Measurements from ENCODE around the gene METRNL. TPM values are rescaled to one million over a fixed set of nuclear protein-coding genes. Genes with fewer than 3 reads are reported as not detected.
"Not testable (repeated sequence)": the region's sequence is repeated elsewhere in the genome, so short reads cannot be mapped to it uniquely, and the experiment has no call there.

Gene METRNL
- total RNA-seq, 1 donor = 72.7 TPM

DNA sequence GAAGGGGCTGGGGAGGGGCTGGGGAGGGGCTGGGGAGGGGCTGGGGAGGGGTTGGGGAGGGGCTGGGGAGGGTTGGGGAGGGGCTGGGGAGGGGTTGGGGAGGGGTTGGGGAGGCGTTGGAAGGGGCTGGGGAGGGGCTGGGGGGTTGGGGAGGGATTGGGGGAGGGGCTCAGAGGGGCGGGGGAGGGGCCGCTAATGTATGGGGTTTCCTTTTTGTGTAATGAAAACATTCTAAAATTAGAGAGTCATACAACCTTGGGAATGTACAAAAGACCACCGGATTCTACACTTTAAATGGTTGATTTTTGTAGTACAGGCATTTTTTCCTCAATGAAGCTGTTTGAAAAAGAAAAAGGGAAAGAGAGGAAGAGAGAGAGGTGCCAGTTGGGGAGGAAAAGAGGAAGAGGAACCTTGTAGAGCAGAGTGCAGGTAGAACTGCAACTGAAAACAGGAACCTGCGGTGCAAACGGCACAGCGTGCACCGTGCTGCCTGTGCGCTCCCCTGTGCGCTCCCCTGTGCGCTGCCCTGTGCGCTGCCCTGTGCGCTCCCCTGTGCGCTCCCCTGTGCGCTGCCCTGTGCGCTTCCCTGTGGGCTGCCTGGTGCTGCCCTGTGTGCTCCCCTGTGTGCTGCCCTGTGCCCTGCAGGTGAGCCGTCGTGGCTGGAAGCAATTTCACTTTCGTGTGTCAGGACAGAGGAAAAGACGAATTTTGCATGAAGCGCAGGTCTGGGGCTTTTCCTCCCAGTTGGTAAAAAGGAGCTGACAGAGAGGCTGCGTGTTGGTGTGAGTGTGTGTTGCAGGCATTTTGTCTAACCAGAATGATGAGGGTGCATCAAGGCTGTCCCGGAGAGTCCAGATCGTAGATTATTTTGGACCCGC lies 40.8 kb downstream of the METRNL start:
- H3K9me3 ChIP-seq (ENCODE audit: low read depth, low read length) = no peaks in the 10 kb centered on the region
- H3K27me3 ChIP-seq (ENCODE audit: insufficient read depth, low read length) = peaks cover 5% of the 10 kb centered on the region
- no peak overlapping the region for H3K4me3 ChIP-seq (ENCODE audit: low read length)
- peaks cover 56% of the 10 kb centered on the region for H3K4me1 ChIP-seq (ENCODE audit: insufficient read depth, low read length)

GRCh38 chr17:83121473-83121872 lies 42.1 kb downstream of the METRNL start:
- H3K27me3 ChIP-seq (ENCODE audit: insufficient read depth, low read length); H3K4me3 ChIP-seq (ENCODE audit: low read length); H3K9me3 ChIP-seq (ENCODE audit: low read depth, low read length): not testable (repeated sequence)
- peaks cover 68% of the 10 kb centered on the region for H3K4me1 ChIP-seq (ENCODE audit: insufficient read depth, low read length)

- H3K4me3 ChIP-seq (ENCODE audit: low read length) = no peak overlapping the region
- H3K9me3 ChIP-seq (ENCODE audit: low read depth, low read length) = no peaks in the 10 kb centered on the region
- H3K27me3 ChIP-seq (ENCODE audit: insufficient read depth, low read length) = peaks cover 5% of the 10 kb centered on the region
- H3K4me1 ChIP-seq (ENCODE audit: insufficient read depth, low read length) = peaks cover 75% of the 10 kb centered on the region
These were observed 42.8 kb downstream of the METRNL start for GRCh38 chr17:83121921-83122820.

DNA sequence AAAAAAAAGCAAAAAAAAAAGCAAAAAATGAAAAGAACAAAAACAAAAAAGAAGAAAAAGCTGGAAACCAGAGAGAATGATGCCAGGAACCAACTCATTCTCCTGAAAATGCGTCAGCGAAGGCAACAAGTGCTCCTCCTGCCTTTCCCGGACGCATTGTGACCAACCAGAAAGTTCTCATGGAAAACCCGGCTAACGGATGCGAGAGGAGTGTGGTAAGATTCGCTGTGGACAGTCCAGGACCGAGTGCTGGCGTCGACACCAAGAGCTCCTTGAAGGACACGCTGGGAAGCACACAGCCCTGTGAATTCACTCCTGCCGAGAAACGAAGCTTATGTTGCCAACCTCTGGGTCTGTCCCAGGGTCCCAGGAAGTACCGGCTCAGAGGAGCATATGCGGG lies 43.4 kb downstream of the METRNL start:
- peaks cover 5% of the 10 kb centered on the region for H3K27me3 ChIP-seq (ENCODE audit: insufficient read depth, low read length)
- no peaks in the 10 kb centered on the region for H3K9me3 ChIP-seq (ENCODE audit: low read depth, low read length)
- no peak overlapping the region for H3K4me3 ChIP-seq (ENCODE audit: low read length)
- peaks cover 75% of the 10 kb centered on the region for H3K4me1 ChIP-seq (ENCODE audit: insufficient read depth, low read length)

GRCh38 chr17:83123896-83124801 lies 44.7 kb downstream of the METRNL start:
- Histone ChIP-seq H3K4me1 (ENCODE audit: insufficient read depth, low read length) (peaks cover 63% of the 10 kb centered on the region), H3K9me3 (ENCODE audit: low read depth, low read length) (no peaks in the 10 kb centered on the region), H3K4me3 (ENCODE audit: low read length) (no peak overlapping the region), H3K27me3 (ENCODE audit: insufficient read depth, low read length) (peaks cover 5% of the 10 kb centered on the region)

- Histone ChIP-seq H3K9me3 (ENCODE audit: low read depth, low read length) (no peaks in the 10 kb centered on the region), H3K27me3 (ENCODE audit: insufficient read depth, low read length) (peaks cover 5% of the 10 kb centered on the region), H3K4me1 (ENCODE audit: insufficient read depth, low read length) (peaks cover 58% of the 10 kb centered on the region), H3K4me3 (ENCODE audit: low read length) (no peak overlapping the region)
These were observed 45.6 kb downstream of the METRNL start for GRCh38 chr17:83124871-83125514.

DNA sequence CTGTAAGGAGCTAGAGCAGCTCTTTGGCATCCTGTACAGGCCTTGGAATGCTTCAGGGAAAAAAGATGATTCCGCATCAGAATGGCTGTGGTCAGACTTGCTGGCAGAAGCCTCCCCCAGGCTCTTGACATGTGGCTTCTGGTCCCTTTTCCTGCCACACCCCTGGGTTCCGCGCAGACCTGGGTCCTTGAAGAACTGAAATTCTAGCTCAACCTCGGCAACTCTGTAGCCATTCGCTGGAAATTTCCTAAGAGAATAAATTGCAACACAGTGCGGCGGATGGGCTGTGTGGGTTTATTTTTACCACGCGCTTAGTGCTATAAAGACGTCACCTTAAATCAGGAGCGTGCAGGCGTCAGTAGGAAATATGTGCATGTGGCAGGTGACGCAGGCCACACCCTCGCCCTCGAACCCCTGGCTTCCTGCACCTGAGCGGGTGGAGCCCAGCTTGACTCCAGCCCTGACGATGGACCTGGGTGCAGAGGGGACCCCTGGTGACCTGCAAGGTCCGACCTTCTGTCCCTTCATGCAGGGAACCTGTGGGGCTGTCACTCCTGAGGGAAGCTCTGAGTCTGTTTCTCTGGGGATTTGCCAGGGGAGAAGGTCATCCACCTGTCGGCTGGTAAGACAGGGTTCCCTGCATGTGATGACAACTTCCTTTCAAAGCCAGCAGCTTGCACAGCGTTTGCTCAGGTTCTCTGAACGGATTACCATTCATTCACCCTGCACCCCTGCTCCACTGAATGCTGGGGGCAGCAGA lies 46.3 kb downstream of the METRNL start:
- Histone ChIP-seq H3K4me3 (ENCODE audit: low read length) (no peak overlapping the region), H3K27me3 (ENCODE audit: insufficient read depth, low read length) (peaks cover 5% of the 10 kb centered on the region), H3K9me3 (ENCODE audit: low read depth, low read length) (no peaks in the 10 kb centered on the region), H3K4me1 (ENCODE audit: insufficient read depth, low read length) (peaks cover 51% of the 10 kb centered on the region)

DNA sequence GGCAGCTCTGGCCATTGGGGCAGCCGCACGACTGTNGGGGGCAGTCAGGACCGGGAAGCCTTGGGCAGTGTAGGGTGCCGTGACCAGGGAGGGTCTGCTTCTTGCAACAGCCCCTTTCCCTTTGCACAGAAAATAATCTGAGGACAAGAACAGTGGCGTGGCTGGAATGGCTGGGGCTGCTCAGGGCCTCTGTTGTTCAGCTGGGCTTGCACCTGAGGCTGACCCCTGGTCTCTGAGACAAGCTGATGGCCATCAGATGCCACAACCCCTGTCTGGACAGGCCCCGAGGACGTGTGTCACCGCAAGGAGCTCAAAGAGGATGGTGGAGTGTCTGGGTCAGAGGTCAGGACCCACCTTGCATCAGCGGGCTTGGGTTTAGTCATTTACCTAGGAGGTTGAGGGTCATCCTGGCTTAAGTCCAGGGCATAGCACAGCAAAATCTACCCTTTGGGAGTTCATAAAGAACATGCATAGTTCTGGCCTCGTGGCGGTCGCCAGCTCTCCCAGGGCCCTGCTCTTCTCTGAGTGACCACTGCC lies 46.9 kb downstream of the METRNL start:
- peaks cover 50% of the 10 kb centered on the region for H3K4me1 ChIP-seq (ENCODE audit: insufficient read depth, low read length)
- no peak overlapping the region for H3K4me3 ChIP-seq (ENCODE audit: low read length)
- H3K27me3 ChIP-seq (ENCODE audit: insufficient read depth, low read length) = peaks cover 5% of the 10 kb centered on the region
- H3K9me3 ChIP-seq (ENCODE audit: low read depth, low read length) = no peaks in the 10 kb centered on the region

DNA sequence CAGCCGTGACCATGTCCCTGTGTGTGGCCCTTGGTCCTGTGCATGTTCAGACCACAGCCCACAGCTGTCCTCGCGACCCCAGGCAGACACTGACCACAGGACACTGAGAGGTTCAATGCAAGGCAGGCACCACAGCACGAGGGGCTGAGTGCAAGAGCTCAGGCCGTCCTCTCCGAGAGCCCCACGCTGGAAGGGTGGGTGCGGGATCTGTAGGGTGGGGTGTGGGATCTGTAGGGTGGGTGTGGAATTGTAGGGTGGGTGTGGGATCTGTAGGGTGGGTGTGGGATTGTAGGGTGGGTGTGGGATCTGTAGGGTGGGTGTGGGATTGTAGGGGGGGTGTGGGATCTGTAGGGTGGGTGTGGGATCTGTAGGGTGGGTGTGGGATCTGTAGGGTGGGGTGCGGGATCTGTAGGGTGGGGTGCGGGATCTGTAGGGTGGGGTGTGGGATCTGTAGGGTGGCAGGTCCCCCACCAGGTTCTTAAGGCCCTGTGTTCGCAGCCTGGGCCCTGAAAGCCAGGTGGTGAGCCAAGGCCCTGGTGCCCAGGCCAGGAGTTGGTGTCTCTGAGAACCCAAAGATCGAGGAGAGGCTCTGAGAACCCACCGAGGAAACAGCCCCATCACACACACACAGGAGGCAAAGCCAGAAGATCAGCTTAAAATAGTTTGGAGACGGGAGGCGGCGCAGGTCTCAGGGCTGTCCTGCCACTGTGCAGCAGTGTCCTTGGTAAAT lies 48.2 kb downstream of the METRNL start:
- H3K27me3 ChIP-seq (ENCODE audit: insufficient read depth, low read length) = peaks cover 5% of the 10 kb centered on the region
- H3K4me1 ChIP-seq (ENCODE audit: insufficient read depth, low read length) = peaks cover 38% of the 10 kb centered on the region
- H3K9me3 ChIP-seq (ENCODE audit: low read depth, low read length) = no peaks in the 10 kb centered on the region
- no peak overlapping the region for H3K4me3 ChIP-seq (ENCODE audit: low read length)

DNA sequence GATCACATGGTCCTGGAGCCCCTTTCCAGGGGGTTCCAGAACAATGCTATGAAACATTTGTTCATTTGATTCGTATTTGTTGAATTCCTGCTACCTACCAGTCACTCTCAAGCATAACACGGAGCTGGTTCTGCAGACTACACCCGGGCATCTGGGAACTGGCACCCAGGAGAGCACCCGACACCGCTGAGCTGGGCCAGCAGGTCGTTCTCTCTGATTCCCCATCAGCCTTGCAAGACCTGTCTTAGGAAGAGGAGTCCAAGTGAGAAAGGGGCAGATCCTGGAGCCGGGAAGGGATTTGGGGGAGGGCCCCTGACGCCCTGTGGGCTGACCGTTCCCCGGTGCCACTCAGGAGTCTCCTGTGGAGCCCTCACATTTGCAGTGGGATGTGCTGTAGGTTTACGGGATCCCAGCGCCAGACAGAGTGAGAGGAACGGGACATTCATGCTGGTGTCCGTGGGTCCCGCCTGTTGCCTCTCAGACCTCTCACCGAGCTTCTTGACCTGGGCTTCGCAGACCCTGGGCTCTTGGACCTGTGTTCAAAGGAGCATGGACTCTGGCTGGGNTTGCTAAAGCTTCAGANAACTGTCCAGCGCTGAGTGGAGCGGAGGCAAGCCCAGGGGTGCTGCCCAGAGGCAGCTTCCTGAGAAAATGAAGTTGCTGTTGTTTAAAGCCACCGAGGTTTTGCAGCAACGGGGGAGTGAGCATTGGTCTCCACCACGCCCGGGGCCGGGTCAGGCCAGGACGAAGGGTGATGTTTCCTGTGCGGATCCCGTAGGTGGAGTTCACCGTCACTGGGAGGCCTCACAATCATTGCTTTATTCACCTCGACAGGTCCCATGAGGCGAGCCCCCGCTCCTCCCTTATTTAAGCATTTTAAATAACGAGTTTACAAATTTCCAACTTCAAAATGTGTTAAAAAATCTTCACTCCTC lies 49.2 kb downstream of the METRNL start:
- Histone ChIP-seq H3K4me1 (ENCODE audit: insufficient read depth, low read length) (peaks cover 35% of the 10 kb centered on the region), H3K9me3 (ENCODE audit: low read depth, low read length) (no peaks in the 10 kb centered on the region), H3K4me3 (ENCODE audit: low read length) (no peak overlapping the region), H3K27me3 (ENCODE audit: insufficient read depth, low read length) (no peaks in the 10 kb centered on the region)

DNA sequence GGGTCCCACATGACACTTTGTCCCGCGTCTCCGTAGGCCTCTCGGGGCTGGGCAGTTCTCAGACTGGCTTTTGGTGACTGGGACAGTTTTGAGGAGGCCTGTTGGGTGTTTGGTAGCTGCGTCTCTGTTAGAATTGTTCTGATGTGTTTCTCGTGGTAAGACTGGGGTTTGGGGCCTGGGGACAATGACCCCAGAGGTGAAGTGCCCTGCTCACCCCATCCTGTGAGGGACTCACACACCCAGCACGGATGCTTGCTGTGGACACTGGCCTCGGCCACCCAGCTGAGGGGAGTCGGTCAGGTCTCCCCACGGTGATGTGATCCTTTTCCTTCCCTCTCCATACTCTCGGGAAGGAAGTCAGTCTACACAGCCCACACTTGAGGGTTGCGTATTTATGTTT lies 50.3 kb downstream of the METRNL start:
- Histone ChIP-seq H3K9me3 (ENCODE audit: low read depth, low read length) (no peaks in the 10 kb centered on the region), H3K4me3 (ENCODE audit: low read length) (no peak overlapping the region), H3K27me3 (ENCODE audit: insufficient read depth, low read length) (no peaks in the 10 kb centered on the region), H3K4me1 (ENCODE audit: insufficient read depth, low read length) (peaks cover 25% of the 10 kb centered on the region)

DNA sequence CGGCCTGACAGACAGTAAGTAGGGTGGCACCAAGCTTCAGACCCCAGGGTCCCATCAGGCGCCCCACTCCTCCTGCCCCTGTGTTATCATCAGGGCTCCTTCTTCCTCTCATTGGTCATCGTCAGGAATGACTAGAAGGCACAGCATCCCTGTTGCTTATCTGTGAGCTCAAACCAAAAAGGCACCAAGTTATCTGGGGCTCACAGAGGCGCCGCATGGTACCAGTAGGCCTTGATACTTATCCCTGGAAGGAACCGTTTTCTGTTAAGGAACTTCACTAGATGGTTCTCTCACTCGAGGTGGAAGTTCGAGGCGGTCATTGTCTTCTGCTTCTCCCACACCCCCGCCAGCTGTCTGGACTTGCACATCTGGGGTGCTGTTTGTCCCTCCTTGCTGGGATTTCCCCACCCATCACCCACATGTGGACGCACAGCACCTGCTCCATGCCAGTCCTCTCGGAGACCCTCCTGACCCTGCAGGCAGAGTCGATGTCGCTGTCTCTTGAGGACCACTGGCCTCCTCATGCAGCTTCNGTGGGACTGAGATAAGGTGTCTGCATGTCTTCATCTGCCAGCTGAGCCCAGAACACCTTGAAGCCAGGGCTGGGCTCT lies 52.1 kb downstream of the METRNL start:
- Histone ChIP-seq H3K4me1 (ENCODE audit: insufficient read depth, low read length) (peaks cover 7% of the 10 kb centered on the region), H3K9me3 (ENCODE audit: low read depth, low read length) (no peaks in the 10 kb centered on the region), H3K4me3 (ENCODE audit: low read length) (no peak overlapping the region), H3K27me3 (ENCODE audit: insufficient read depth, low read length) (no peaks in the 10 kb centered on the region)

Measured in mononuclear cell (primary cell).